Measurements from ENCODE around the gene GALNT2.

Gene GALNT2

DNA sequence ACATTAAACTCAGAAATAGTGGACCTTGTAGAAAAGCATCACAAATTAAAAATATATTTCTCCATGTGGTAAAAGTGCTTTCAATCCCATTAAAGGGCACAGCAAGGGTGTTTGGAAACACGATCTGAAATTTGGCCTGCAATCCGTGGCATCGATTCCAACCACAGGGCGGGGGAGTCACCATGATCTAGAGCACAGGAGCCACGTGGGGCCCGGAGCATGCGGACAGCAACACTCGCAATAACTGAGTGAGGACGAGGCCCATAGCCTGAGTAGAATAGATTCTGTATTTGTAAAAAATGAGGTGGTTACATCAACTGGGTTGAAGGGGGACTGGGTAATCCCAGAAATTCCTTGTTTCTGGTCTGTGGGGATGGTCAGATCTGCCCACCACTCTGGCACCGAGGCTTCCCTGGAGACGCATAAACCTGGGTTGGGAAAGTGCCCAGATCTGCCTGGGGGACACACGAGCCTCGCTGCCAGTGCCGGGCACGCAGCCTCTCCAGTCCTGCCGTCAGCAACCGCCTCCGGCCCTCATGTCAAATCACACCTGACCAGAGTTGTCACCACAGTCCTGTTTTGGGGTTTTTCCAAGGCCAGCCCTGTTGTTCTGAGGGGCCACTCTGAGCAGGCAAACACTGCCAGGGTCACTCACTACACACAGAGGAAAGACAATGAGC is 254.8 kb downstream of the GALNT2 start:
- Histone ChIP-seq H3K9ac (ENCODE audit: low read length) (no peak overlapping the region), H3K36me3 (ENCODE audit: control insufficient read depth in 1 of 2, insufficient read depth in 2 of 2, low read length in 2 of 2) (no peaks in the 10 kb centered on the region), H3K4me3 (ENCODE audit: low read depth, low read length) (no peak overlapping the region), H2BK120ac (ENCODE audit: insufficient read depth, low read length, poor library complexity) (no peak overlapping the region), H3K18ac (ENCODE audit: low read length) (no peak overlapping the region), H3K27ac (ENCODE audit: low read depth, low read length) (no peak overlapping the region), H2BK5ac (ENCODE audit: low read depth, low read length, poor library complexity) (no peak overlapping the region), H3K9me3 (ENCODE audit: insufficient read depth, low read depth, low read length) (peaks cover 1% of the 10 kb centered on the region), H3K79me2 (ENCODE audit: control insufficient read depth, insufficient read depth, low read length, poor library complexity) (no peaks in the 10 kb centered on the region), H4K91ac (ENCODE audit: low read depth, low read length) (no peak overlapping the region), H4K12ac (ENCODE audit: low read depth, low read length) (no peak overlapping the region), H2AK5ac (ENCODE audit: low read length) (no peak overlapping the region), H3K14ac (ENCODE audit: low read length) (no peak overlapping the region), H3K4me1 (ENCODE audit: control insufficient read depth in 1 of 2, insufficient read depth in 2 of 2, low read length in 2 of 2) (no peaks in the 10 kb centered on the region), H4K8ac (ENCODE audit: low read depth, low read length) (no peak overlapping the region), H2AFZ (ENCODE audit: insufficient read depth, low read length, poor library complexity) (no peak overlapping the region), H3K27me3 (ENCODE audit: insufficient read depth, low read length) (no peaks in the 10 kb centered on the region), H3K4ac (ENCODE audit: low read depth, low read length) (no peak overlapping the region), H2BK12ac (ENCODE audit: low read length) (no peak overlapping the region), H3K23ac (ENCODE audit: low read length) (no peak overlapping the region), H3K79me1 (ENCODE audit: low read length) (no peaks in the 10 kb centered on the region), H3K4me2 (ENCODE audit: low read length) (no peak overlapping the region)
- DNase-seq: no peak
- no CpG with 5 or more reads among the region's 18 CpGs for WGBS (ENCODE audit: extremely low coverage, insufficient coverage, insufficient read length)

DNA sequence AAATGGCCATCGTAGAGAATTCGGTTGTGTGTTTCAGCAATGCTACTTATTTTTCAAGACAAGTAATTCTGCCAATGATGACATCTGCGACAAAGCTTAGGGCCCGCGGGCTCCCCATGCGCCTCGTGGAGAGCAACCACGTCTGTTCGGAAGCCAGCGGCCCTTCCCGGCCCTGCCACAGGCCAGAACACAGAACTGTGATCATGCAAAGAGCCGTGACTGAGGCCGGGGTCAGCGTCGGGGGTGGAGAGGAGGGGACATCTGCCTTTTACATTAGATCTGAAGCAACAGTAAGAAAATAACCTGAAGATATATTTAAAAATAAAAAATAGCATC is 255.4 kb downstream of the GALNT2 start:
- no peak overlapping the region for H3K23ac ChIP-seq (ENCODE audit: low read length)
- no peak overlapping the region for H3K27ac ChIP-seq (ENCODE audit: low read depth, low read length)
- H3K9ac ChIP-seq (ENCODE audit: low read length): no peak overlapping the region
- no peaks in the 10 kb centered on the region for H3K79me2 ChIP-seq (ENCODE audit: control insufficient read depth, insufficient read depth, low read length, poor library complexity)
- H4K91ac ChIP-seq (ENCODE audit: low read depth, low read length): no peak overlapping the region
- no peak overlapping the region for H3K4ac ChIP-seq (ENCODE audit: low read depth, low read length)
- no peak overlapping the region for H3K18ac ChIP-seq (ENCODE audit: low read length)
- no peak overlapping the region for H2BK12ac ChIP-seq (ENCODE audit: low read length)
- no peak overlapping the region for H3K4me2 ChIP-seq (ENCODE audit: low read length)
- WGBS (ENCODE audit: extremely low coverage, insufficient coverage, insufficient read length): no CpG with 5 or more reads among the region's 15 CpGs
- no peak overlapping the region for H2AFZ ChIP-seq (ENCODE audit: insufficient read depth, low read length, poor library complexity)
- H4K12ac ChIP-seq (ENCODE audit: low read depth, low read length): no peak overlapping the region
- H2BK120ac ChIP-seq (ENCODE audit: insufficient read depth, low read length, poor library complexity): no peak overlapping the region
- H3K4me1 ChIP-seq (ENCODE audit: control insufficient read depth in 1 of 2, insufficient read depth in 2 of 2, low read length in 2 of 2): no peaks in the 10 kb centered on the region
- H3K4me3 ChIP-seq (ENCODE audit: low read depth, low read length): no peak overlapping the region
- H3K9me3 ChIP-seq (ENCODE audit: insufficient read depth, low read depth, low read length): peaks cover 2% of the 10 kb centered on the region
- no peaks in the 10 kb centered on the region for H3K36me3 ChIP-seq (ENCODE audit: control insufficient read depth in 1 of 2, insufficient read depth in 2 of 2, low read length in 2 of 2)
- no peak overlapping the region for H2BK5ac ChIP-seq (ENCODE audit: low read depth, low read length, poor library complexity)
- no peak for DNase-seq
- no peaks in the 10 kb centered on the region for H3K79me1 ChIP-seq (ENCODE audit: low read length)
- H3K27me3 ChIP-seq (ENCODE audit: insufficient read depth, low read length): no peaks in the 10 kb centered on the region
- no peak overlapping the region for H4K8ac ChIP-seq (ENCODE audit: low read depth, low read length)
- H3K14ac ChIP-seq (ENCODE audit: low read length): no peak overlapping the region
- H2AK5ac ChIP-seq (ENCODE audit: low read length): no peak overlapping the region

DNA sequence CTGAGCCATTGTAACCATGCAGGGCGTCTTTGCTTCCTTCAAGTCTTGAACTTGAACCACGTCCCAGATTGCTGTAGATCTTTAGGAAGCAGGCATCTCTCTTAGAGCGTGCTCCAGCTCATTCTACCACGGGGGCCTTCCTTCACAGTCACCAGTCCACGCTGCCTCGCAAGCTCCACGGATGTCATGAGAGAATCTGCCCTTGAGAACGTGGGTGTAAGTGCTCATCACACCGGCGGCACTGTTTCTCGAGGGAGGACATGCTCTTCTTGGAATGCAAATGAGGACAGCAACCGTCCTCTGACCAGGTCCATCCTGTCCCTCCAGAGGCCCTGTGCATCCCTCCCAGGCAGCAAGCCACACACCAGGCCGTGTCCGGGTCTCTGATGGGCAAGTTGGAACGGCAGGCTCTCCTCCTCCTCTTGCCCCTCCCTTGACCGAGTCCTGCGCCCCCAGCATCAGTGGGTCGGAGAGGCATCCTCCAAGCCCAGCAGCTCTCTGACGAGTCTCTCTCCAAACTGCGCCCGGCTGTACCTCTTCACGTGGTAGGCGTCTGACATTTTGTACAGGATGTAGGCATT is 256.0 kb downstream of the GALNT2 start:
- Histone ChIP-seq H3K4me2 (ENCODE audit: low read length) (no peak overlapping the region), H3K14ac (ENCODE audit: low read length) (no peak overlapping the region), H3K9ac (ENCODE audit: low read length) (no peak overlapping the region), H3K79me2 (ENCODE audit: control insufficient read depth, insufficient read depth, low read length, poor library complexity) (no peaks in the 10 kb centered on the region), H2BK12ac (ENCODE audit: low read length) (no peak overlapping the region), H3K36me3 (ENCODE audit: control insufficient read depth in 1 of 2, insufficient read depth in 2 of 2, low read length in 2 of 2) (no peaks in the 10 kb centered on the region), H3K27me3 (ENCODE audit: insufficient read depth, low read length) (no peaks in the 10 kb centered on the region), H3K4me3 (ENCODE audit: low read depth, low read length) (no peak overlapping the region), H4K12ac (ENCODE audit: low read depth, low read length) (no peak overlapping the region), H4K91ac (ENCODE audit: low read depth, low read length) (no peak overlapping the region), H3K9me3 (ENCODE audit: insufficient read depth, low read depth, low read length) (peaks cover 2% of the 10 kb centered on the region), H3K27ac (ENCODE audit: low read depth, low read length) (no peak overlapping the region), H3K18ac (ENCODE audit: low read length) (no peak overlapping the region), H2BK120ac (ENCODE audit: insufficient read depth, low read length, poor library complexity) (no peak overlapping the region), H3K4me1 (ENCODE audit: control insufficient read depth in 1 of 2, insufficient read depth in 2 of 2, low read length in 2 of 2) (no peaks in the 10 kb centered on the region), H3K4ac (ENCODE audit: low read depth, low read length) (no peak overlapping the region), H3K23ac (ENCODE audit: low read length) (no peak overlapping the region), H4K8ac (ENCODE audit: low read depth, low read length) (no peak overlapping the region), H2AFZ (ENCODE audit: insufficient read depth, low read length, poor library complexity) (no peak overlapping the region), H2BK5ac (ENCODE audit: low read depth, low read length, poor library complexity) (no peak overlapping the region), H2AK5ac (ENCODE audit: low read length) (no peak overlapping the region), H3K79me1 (ENCODE audit: low read length) (no peaks in the 10 kb centered on the region)
- no CpG with 5 or more reads among the region's 23 CpGs for WGBS (ENCODE audit: extremely low coverage, insufficient coverage, insufficient read length)
- no peak for DNase-seq

DNA sequence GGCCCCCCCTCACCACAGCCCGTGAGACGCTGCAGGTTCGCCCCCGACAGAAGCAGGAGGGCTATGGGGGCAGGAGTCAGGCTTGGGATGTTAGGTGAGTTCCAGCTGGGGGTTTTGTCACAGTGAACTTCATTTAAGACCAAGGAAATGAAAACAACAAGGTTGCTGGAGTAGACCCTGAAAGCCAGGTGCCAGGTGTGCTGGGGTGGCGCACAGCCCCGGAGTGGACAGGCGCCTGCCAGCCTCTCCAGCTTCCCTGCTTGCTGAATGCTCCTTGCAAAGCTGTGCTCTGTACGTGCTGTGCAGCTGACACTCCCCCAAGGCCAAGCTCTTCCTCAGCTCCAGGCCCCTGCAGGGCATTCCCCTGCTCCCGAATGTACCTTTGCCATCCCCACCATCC is 256.6 kb downstream of the GALNT2 start:
- Histone ChIP-seq H2AK5ac (ENCODE audit: low read length) (no peak overlapping the region), H3K14ac (ENCODE audit: low read length) (no peak overlapping the region), H3K4me2 (ENCODE audit: low read length) (no peak overlapping the region), H3K79me1 (ENCODE audit: low read length) (no peaks in the 10 kb centered on the region), H3K4me3 (ENCODE audit: low read depth, low read length) (no peak overlapping the region), H4K12ac (ENCODE audit: low read depth, low read length) (no peak overlapping the region), H3K36me3 (ENCODE audit: control insufficient read depth in 1 of 2, insufficient read depth in 2 of 2, low read length in 2 of 2) (no peaks in the 10 kb centered on the region), H3K9ac (ENCODE audit: low read length) (no peak overlapping the region), H3K9me3 (ENCODE audit: insufficient read depth, low read depth, low read length) (peaks cover 2% of the 10 kb centered on the region), H3K18ac (ENCODE audit: low read length) (no peak overlapping the region), H4K91ac (ENCODE audit: low read depth, low read length) (no peak overlapping the region), H3K4me1 (ENCODE audit: control insufficient read depth in 1 of 2, insufficient read depth in 2 of 2, low read length in 2 of 2) (no peaks in the 10 kb centered on the region), H2BK120ac (ENCODE audit: insufficient read depth, low read length, poor library complexity) (no peak overlapping the region), H4K8ac (ENCODE audit: low read depth, low read length) (no peak overlapping the region), H2AFZ (ENCODE audit: insufficient read depth, low read length, poor library complexity) (no peak overlapping the region), H2BK12ac (ENCODE audit: low read length) (no peak overlapping the region), H2BK5ac (ENCODE audit: low read depth, low read length, poor library complexity) (no peak overlapping the region), H3K23ac (ENCODE audit: low read length) (peak overlapping the region; percentile 42), H3K4ac (ENCODE audit: low read depth, low read length) (no peak overlapping the region), H3K79me2 (ENCODE audit: control insufficient read depth, insufficient read depth, low read length, poor library complexity) (no peaks in the 10 kb centered on the region), H3K27me3 (ENCODE audit: insufficient read depth, low read length) (no peaks in the 10 kb centered on the region), H3K27ac (ENCODE audit: low read depth, low read length) (no peak overlapping the region)
- no peak for DNase-seq
- no CpG with 5 or more reads among the region's 9 CpGs for WGBS (ENCODE audit: extremely low coverage, insufficient coverage, insufficient read length)

Data from trophoblast cell (in vitro differentiated cells and primary cell).